HG02763 (cell line): ENCODE results near the gene SH3BP1.
A peak's percentile ranks its signal among the peaks of the same experiment; 100 is the strongest.

Experiments
- ATAC-seq: cut with Tn5 transposase; IDR thresholded peaks from one replicate; pipeline ENCODE4 v1.9.1; 2021; ENCODE audit warnings: mild to moderate bottlenecking, moderate library complexity; ENCODE audit not compliant: unreplicated experiment

The SH3BP1 gene

GRCh38 chr22:37616201-37617083, 23.0 kb upstream of the SH3BP1 start:
- ATAC-seq, result no peak

- no peak for ATAC-seq
Observed at GRCh38 chr22:37617431-37617830, 22.0 kb upstream of the SH3BP1 start.

GRCh38 chr22:37618072-37618656, 21.3 kb upstream of the SH3BP1 start:
- ATAC-seq, result no peak

- no peak for ATAC-seq
Observed at GRCh38 chr22:37618674-37619073, 20.8 kb upstream of the SH3BP1 start.

- no peak for ATAC-seq
Observed at GRCh38 chr22:37619991-37620390, 19.5 kb upstream of the SH3BP1 start.

GRCh38 chr22:37621352-37621860, 18.1 kb upstream of the SH3BP1 start:
- no peak for ATAC-seq

GRCh38 chr22:37623075-37624016, 16.1 kb upstream of the SH3BP1 start:
- no peak for ATAC-seq

GRCh38 chr22:37624017-37624365, 15.5 kb upstream of the SH3BP1 start:
- ATAC-seq, result no peak

- no peak for ATAC-seq
Observed at GRCh38 chr22:37624876-37625275, 14.6 kb upstream of the SH3BP1 start.

- no peak for ATAC-seq
Observed at GRCh38 chr22:37625737-37626136, 13.7 kb upstream of the SH3BP1 start.

- ATAC-seq, result no peak
Observed at GRCh38 chr22:37626144-37626543, 13.3 kb upstream of the SH3BP1 start.

GRCh38 chr22:37626556-37627075, 12.9 kb upstream of the SH3BP1 start:
- ATAC-seq, result no peak

- ATAC-seq, result no peak
Observed at GRCh38 chr22:37627121-37627520, 12.3 kb upstream of the SH3BP1 start.

- ATAC-seq, result no peak
Observed at GRCh38 chr22:37627545-37627944, 11.9 kb upstream of the SH3BP1 start.

GRCh38 chr22:37628830-37629229, 10.6 kb upstream of the SH3BP1 start:
- ATAC-seq, result no peak

- no peak for ATAC-seq
Observed at GRCh38 chr22:37629928-37630327, 9.5 kb upstream of the SH3BP1 start.

GRCh38 chr22:37630839-37631435, 8.5 kb upstream of the SH3BP1 start:
- ATAC-seq, result no peak

GRCh38 chr22:37631448-37632173, 7.9 kb upstream of the SH3BP1 start:
- no peak for ATAC-seq

- peak; percentile 10 for ATAC-seq
Observed at GRCh38 chr22:37632174-37633088, 7.0 kb upstream of the SH3BP1 start.
